Osteoblast (primary cell): ENCODE results near the gene C17orf67. TPM values are rescaled to one million over a fixed set of nuclear protein-coding genes. Genes with fewer than 3 reads are reported as not detected.

ENCODE experiments used
- DNase-seq: peaks from one replicate; pipeline ENCODE4 v3.0.0; 2011; ENCODE audit warnings: low spot score, mixed read lengths; ENCODE audit not compliant: insufficient read length; ENCODE audit errors: missing footprints
- H2AFZ ChIP-seq: 2 replicates; pipeline ENCODE4 v1.6.0; 2011; ENCODE audit warnings: mild to moderate bottlenecking, low read length
- H3K27ac ChIP-seq: 2 replicates; pipeline ENCODE4 v1.5.1; 2011; ENCODE audit warnings: mild to moderate bottlenecking, low read depth, low read length, moderate library complexity
- H3K27me3 ChIP-seq: 2 replicates; pipeline ENCODE4 v1.6.0; 2012; ENCODE audit warnings: mild to moderate bottlenecking, control low read depth, inconsistent platforms, low read length, moderate library complexity; ENCODE audit not compliant: insufficient read depth
- H3K36me3 ChIP-seq: 2 replicates; pipeline ENCODE4 v1.5.1; 2011; ENCODE audit warnings: mild to moderate bottlenecking, low read length, control low read depth, moderate library complexity; ENCODE audit not compliant: insufficient read depth
- H3K4me1 ChIP-seq: 2 replicates; pipeline ENCODE4 v1.5.1; 2011; ENCODE audit warnings: mild to moderate bottlenecking, low read length, control low read depth, moderate library complexity; ENCODE audit not compliant: insufficient read depth
- H3K4me2 ChIP-seq: 2 replicates; pipeline ENCODE4 v1.6.0; 2011; ENCODE audit warnings: mild to moderate bottlenecking, low read length; ENCODE audit not compliant: insufficient read depth
- H3K4me3 ChIP-seq: fragments of 200-600 bp; sonication (generic); 3 replicates; pipeline ENCODE4 v1.5.1; 2012; ENCODE audit warnings: mild to moderate bottlenecking, low read length, inconsistent platforms; ENCODE audit not compliant: insufficient read depth
- H3K79me2 ChIP-seq: 2 replicates; pipeline ENCODE4 v1.6.0; 2012; ENCODE audit warnings: mild to moderate bottlenecking, low read length, control low read depth, inconsistent platforms; ENCODE audit not compliant: insufficient read depth
- H3K9me3 ChIP-seq: 2 replicates; pipeline ENCODE4 v1.5.1; 2011; ENCODE audit warnings: low read depth, low read length, control low read depth
- H4K20me1 ChIP-seq: 2 replicates; pipeline ENCODE4 v1.6.0; 2012; ENCODE audit warnings: mild to moderate bottlenecking, low read length, control low read depth; ENCODE audit not compliant: insufficient read depth
- CTCF ChIP-seq: IDR thresholded peaks from 2 replicates; pipeline ENCODE4 v1.5.1; 2011; ENCODE audit warnings: mild to moderate bottlenecking, low read depth, low read length, moderate library complexity; ENCODE audit errors: extremely low read depth
- total RNA-seq: library from RNA; depleted of rRNA; stranded (reverse); fragments of >200 nt; gene quantifications from 2 replicates; pipeline ENCODE4 v1.2.3, GENCODE V29; 2012

The C17orf67 gene
- total RNA-seq, 1 donor, result 0.36 TPM

GRCh38 chr17:56831369-56832095, 2.2 kb downstream of the C17orf67 start:
- Histone ChIP-seq H4K20me1 (no peaks in the 10 kb centered on the region), H3K79me2 (peaks cover 29% of the 10 kb centered on the region), H3K27ac (no peak overlapping the region), H3K4me3 (no peak overlapping the region), H2AFZ (no peak overlapping the region), H3K27me3 (no peaks in the 10 kb centered on the region), H3K4me2 (no peak overlapping the region), H3K36me3 (no peaks in the 10 kb centered on the region), H3K9me3 (no peaks in the 10 kb centered on the region), H3K4me1 (peaks cover 16% of the 10 kb centered on the region)
- peak; percentile 18 for DNase-seq
- TF ChIP-seq CTCF, result no peak

DNA sequence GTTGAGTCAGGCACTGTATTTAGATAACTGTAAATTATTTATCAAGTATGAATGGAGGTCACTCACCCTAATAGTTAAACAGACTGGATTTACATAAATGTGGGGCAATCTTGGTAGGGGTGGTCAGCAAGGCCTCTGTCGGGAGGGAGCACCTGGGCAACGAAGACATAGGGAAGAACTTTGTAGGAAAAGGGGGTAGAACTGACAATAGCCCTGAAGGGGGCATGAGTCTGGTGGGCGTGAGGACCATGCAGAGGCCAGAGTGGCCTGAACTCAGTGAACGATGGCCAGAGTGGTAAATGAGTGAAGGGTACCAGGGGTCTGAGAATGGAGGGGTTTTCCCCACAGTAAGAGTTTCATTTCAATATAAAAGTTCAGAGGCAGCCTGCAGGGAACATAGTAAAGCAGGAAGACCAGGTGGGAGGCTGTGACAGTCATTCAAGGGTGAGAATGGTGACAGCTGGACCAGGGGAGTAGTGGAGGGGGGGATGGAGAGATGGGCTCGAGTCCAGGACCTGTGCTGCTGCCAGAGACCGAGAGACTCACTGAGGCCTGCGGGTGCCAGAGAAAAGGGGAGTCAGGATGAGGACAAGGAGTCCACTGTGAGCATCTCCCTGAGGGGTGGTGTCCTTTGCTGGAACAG, 2.9 kb downstream of the C17orf67 start:
- Histone ChIP-seq H3K4me1 (peaks cover 16% of the 10 kb centered on the region), H3K79me2 (peaks cover 29% of the 10 kb centered on the region), H2AFZ (no peak overlapping the region), H4K20me1 (no peaks in the 10 kb centered on the region), H3K9me3 (no peaks in the 10 kb centered on the region), H3K4me2 (no peak overlapping the region), H3K27ac (no peak overlapping the region), H3K27me3 (no peaks in the 10 kb centered on the region), H3K36me3 (no peaks in the 10 kb centered on the region), H3K4me3 (no peak overlapping the region)
- peak; percentile 5 for DNase-seq
- TF ChIP-seq CTCF, result no peak

- no peak overlapping the region for H3K4me2 ChIP-seq
- H3K9me3 ChIP-seq, result no peaks in the 10 kb centered on the region
- H4K20me1 ChIP-seq, result no peaks in the 10 kb centered on the region
- H3K36me3 ChIP-seq, result no peaks in the 10 kb centered on the region
- peaks cover 14% of the 10 kb centered on the region for H3K79me2 ChIP-seq
- H3K27me3 ChIP-seq, result no peaks in the 10 kb centered on the region
- no peak overlapping the region for H2AFZ ChIP-seq
- no peak for DNase-seq
- no peak overlapping the region for H3K27ac ChIP-seq
- TF ChIP-seq CTCF, result no peak
- no peaks in the 10 kb centered on the region for H3K4me1 ChIP-seq
- H3K4me3 ChIP-seq, result no peak overlapping the region
Measured at GRCh38 chr17:56826611-56827414, 6.9 kb downstream of the C17orf67 start.

- Histone ChIP-seq H2AFZ (no peak overlapping the region), H3K4me1 (no peaks in the 10 kb centered on the region), H3K27ac (no peak overlapping the region), H4K20me1 (no peaks in the 10 kb centered on the region), H3K27me3 (no peaks in the 10 kb centered on the region), H3K79me2 (peaks cover 2% of the 10 kb centered on the region), H3K9me3 (no peaks in the 10 kb centered on the region), H3K4me3 (no peak overlapping the region), H3K36me3 (no peaks in the 10 kb centered on the region), H3K4me2 (no peak overlapping the region)
- TF ChIP-seq CTCF, result no peak
- DNase-seq, result peak; percentile 25
Measured at GRCh38 chr17:56824503-56824902, 9.2 kb downstream of the C17orf67 start.
